Heart left ventricle (tissue), 13 donors: ENCODE results near the gene DBF4.

Experiments
- POLR2A ChIP-seq, 2 donors: fragments of 450-650 bp; IDR thresholded peaks; one replicate each; pipeline ENCODE4 v1.6.1; 2017; ENCODE audit warnings: antibody characterized with exemption in 2 of 2, mild to moderate bottlenecking in 2 of 2, moderate library complexity in 2 of 2
- TF ChIP-seq, protein P1 (sequence below), 12 donors: fragments of 200-600 bp; sonication (generic) in 4 of 12; IDR thresholded peaks; one replicate each; pipeline versions ENCODE4 v1.5.0 to v1.8.0; 2018 to 2022; ENCODE audit warnings: antibody characterized with exemption in 12 of 12, mild to moderate bottlenecking in 5 of 12
- donor health status: ischemic (EF 13 %, LVEDD 7.1; RV severe dilation, severe dysfunction).
- donor health status: DM: no; HTN: yes; CAD: no.
- donor health status: DM: no; HTN: no; CAD: no.
- donor health status: ischemic (EF 25% LVEDD 6.9; RV normal size, moderate dysfunction).
- donor health status: ischemic (EF 25% LVEDD 5.7; RV mildly dilated, moderate dysfunction).
- donor health status: ischemic (EF 35%, LVEDD 5.7; RV mildly dilated, moderate dysfunction).
- donor health status: nonischemic (EF 11% LVEDD 7.7; RV severe dilation, severe dysfunction).
- donor health status: DM: yes; HTN: yes; CAD: no.
- donor health status: PGD.
- donor health status: ischemic (EF 29% LVEDD 5.4; RV normal size, mild dysfunction).
- donor health status: nonischemic (EF 23%, LVEDD 6.1; RV moderate dilation, normal function).

DNA sequence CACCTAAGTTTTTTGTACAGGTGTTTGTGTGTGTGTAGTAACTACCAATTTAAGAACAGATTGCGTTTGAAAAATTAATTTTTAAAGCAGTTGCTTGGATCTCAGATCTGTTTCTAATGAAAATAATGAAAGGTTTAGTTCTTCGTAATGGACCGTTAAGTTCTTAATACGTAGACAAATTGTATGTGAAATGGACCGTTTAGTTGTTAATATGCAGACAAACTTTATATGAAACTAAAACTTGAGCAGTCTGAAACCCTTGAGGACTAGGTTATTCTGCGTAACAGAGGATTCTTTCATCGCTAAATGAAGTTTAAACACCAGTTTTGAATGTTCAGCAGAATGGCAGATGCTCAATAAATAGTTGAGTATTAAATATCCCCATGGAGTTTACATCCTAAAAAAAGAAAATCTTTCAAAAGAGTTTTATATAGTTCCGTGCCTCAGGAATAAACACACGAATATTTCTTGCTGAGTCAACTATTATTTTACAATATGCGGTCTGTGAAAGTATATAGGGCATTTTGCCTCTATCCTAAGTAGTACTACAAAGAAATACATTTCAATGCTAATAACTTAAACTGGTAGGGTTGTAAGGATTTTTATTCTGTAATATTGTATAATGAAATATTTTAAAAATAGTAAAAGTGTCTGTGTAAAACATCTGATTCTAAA is 1.2 kb downstream of the DBF4 start:
- TF ChIP-seq, protein P1, sequence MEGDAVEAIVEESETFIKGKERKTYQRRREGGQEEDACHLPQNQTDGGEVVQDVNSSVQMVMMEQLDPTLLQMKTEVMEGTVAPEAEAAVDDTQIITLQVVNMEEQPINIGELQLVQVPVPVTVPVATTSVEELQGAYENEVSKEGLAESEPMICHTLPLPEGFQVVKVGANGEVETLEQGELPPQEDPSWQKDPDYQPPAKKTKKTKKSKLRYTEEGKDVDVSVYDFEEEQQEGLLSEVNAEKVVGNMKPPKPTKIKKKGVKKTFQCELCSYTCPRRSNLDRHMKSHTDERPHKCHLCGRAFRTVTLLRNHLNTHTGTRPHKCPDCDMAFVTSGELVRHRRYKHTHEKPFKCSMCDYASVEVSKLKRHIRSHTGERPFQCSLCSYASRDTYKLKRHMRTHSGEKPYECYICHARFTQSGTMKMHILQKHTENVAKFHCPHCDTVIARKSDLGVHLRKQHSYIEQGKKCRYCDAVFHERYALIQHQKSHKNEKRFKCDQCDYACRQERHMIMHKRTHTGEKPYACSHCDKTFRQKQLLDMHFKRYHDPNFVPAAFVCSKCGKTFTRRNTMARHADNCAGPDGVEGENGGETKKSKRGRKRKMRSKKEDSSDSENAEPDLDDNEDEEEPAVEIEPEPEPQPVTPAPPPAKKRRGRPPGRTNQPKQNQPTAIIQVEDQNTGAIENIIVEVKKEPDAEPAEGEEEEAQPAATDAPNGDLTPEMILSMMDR (IDR thresholded peaks at IDR 0.05) = no peak
- TF ChIP-seq POLR2A (IDR thresholded peaks at IDR 0.05) = no peak
